Stimulated activated CD4-positive, alpha-beta T cell treated with anti-CD3 and anti-CD28 coated beads, Interleukin-12 subunit alpha, Interleukin-12 subunit beta, amount 100 ng/mL, for 24 hours (primary cell): ENCODE data around the gene TMEM127.

Experiments
- DNase-seq, 2 experiments: peaks; one replicate each; pipeline ENCODE4 v3.0.0-alpha.2; 2020; ENCODE audit warnings: low read depth in 2 of 2

Gene TMEM127

DNA sequence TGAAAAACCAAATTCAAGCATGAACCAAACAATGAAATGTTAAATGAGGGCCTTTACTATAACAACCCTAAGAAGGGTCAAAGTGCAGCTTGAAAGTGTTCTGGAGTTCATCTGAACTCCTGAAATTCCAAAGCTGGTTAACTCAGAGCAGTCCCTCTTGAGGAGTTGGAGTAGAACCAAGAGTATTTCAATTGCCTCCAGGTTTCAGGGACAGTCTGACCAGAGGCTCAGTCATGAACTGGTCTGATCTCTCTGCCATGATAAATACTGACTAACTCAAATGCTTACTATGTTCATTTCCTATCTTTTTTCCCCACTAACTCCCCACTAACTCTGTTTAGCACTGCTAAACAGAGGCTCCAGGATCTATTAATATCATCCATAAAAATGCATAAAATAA is 59.9 kb downstream of the TMEM127 start:
- no peak for DNase-seq

DNA sequence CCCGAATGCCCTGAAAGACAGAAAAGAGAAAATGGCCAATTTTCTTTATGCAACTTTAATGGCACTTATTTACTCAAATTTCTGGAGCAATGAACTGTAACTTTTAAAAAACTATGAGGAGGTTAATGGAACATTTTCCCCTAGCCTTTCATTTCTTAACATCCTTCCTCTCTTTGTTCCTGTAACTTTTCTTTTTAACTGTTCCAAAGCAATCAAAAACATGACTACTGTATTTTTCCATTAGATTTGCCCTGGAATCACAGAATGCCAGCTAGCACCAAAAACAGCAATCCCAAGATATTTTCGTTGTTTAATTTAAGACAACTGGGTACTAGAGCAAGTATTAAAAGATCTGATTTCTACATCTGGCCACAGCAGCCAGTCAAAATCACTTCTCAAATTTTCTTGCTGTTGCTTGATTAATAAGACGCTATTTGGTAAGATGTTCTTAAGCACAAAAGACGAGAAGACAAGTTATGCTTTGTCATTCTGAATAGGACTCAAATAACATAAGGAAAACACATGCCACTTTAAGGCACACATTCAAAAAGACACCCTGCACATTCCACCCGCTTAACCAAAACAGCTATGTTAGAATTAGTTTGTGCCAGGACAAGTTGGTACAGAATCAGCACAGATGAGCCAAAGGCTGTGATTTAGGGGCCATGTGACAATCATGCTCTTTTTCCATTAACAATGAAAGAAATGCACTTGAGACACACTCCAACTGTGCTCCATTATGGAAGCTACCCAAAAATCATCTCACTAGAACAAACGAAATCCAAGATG is 60.8 kb downstream of the TMEM127 start:
- no peak for DNase-seq

DNA sequence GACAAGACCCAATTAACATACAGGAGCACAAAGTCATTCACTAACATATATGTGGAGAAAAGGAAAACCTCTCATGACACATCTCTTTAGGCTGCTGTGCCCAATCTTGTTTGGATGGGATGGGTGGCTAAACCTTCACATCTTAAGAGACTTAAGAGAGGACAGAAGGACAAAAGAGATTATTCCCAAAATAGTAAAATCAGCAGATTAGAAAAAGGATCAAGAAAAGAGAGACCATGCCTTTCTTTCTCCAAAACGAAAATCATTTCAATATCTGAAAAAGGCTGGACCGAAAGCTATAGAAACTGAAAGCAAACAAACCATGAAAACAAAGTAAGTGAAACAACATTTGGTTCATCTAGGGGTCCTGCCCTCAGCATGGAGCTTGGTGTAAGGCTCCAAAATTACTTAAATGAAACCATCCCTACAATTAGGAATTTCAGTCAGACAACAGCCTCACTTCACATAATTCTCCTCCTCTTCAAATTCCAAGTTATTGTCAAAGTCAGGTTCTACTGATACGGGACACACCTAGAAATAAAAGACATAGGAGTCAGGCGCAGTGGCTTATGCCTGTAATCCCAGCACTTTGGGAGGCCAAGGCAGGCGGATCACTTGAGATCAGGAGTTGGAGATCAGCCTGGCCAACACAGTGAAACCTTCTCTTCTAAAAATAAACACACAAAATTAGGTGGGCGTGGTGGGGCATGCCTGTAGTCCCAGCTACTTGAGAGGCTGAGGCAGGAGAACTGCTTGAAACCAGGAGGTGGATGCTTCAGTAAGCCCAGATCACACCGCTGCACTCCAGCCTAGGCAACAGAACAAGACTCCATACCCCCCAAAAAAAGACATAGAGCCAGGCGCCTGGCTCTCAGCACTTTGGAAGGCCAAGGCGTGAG is 62.4 kb downstream of the TMEM127 start:
- DNase-seq = no peak

DNA sequence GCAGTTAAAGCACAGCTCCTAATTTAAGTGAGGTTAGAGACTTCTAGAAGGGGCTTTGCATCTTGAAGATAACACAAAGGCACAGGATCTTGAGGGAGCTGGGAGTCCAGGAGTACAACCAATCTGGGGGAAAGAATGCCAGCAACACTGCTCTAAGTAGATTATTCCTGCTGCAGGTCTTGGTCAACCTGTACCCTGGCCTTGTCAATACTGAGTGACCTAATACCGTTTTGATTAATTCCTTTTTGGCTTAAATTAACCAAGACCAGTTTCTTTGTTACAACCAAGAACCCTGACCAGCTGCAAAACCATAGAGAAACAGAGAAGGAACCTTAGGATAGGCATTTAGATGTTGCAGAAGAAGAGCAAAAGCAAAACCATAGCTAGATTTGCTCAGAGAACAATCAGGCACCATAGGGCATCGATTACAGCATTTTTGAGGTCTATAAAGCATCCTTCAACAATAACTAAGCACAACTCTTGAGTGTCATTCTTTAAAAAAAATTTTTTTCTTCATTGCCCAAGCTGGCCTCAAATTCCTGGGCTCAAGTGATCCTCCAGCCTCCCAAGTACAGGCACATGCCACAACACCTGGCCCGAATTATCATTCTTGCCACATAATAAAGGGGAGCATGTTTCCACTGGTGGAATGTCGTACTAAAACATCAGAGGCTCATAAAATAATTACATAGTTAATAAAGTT is 63.5 kb downstream of the TMEM127 start:
- DNase-seq = no peak

DNA sequence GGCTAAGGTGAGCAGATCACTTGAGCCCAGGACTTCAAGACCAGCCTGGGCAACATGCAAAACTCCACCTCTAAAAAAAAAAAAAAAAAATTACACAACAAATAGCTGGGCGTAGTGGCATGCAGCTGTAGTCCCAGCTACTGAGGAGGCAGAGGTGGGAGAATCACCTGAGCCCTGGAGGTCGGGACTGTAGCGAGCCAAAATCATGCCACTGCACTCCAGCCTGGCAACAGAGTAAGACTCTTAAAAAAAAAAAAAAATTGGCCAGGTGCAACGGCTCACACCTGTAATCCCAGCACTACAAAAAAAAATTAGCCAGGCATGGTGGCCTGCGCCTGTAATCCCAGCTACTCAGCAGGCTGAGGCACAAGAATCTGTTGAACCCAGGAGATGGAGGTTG is 64.5 kb downstream of the TMEM127 start:
- DNase-seq = no peak

DNA sequence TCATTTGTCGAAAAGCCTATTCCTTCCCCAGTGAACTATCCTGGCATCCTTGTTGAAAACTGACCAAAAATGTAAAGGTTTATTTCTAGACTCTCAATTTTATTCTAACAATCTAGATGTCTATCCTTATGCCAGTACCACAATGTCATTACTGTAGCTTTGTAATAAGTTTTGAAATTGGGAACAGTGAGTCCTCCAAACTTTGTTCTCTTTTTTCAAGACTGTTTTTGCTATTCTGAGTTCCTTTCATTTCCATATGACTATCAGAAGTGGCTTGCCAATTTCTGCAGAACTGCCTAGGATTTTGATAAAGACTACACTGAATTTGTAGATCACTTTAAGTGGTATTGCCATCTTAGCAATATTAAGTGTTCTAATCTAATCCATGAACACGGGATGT is 66.9 kb downstream of the TMEM127 start:
- DNase-seq = no peak
